Trophoblast cell (in vitro differentiated cells and primary cell): ENCODE data around the gene LDLRAD3.

ENCODE experiments used
- DNase-seq, 2 donors: peaks; one replicate each; pipeline ENCODE4 v3.0.0-alpha.2; 2016
- H2AFZ ChIP-seq: 2 replicates; pipeline ENCODE4 v1.6.1; 2013; ENCODE audit warnings: low read length, moderate library complexity, mild to moderate bottlenecking; ENCODE audit not compliant: insufficient read depth, poor library complexity
- H2AK5ac ChIP-seq: 2 replicates; pipeline ENCODE4 v1.6.1; 2013; ENCODE audit warnings: mild to moderate bottlenecking, low read length
- H2BK120ac ChIP-seq: 2 replicates; pipeline ENCODE4 v1.6.1; 2013; ENCODE audit warnings: low read length, mild to moderate bottlenecking, moderate library complexity; ENCODE audit not compliant: insufficient read depth, poor library complexity
- H2BK12ac ChIP-seq: 2 replicates; pipeline ENCODE4 v1.6.1; 2013; ENCODE audit warnings: mild to moderate bottlenecking, low read length, moderate library complexity
- H2BK5ac ChIP-seq: 2 replicates; pipeline ENCODE4 v1.6.1; 2013; ENCODE audit warnings: low read length, low read depth, moderate library complexity, mild to moderate bottlenecking; ENCODE audit not compliant: poor library complexity
- H3K14ac ChIP-seq: 2 replicates; pipeline ENCODE4 v1.6.1; 2013; ENCODE audit warnings: mild to moderate bottlenecking, low read length
- H3K18ac ChIP-seq: 2 replicates; pipeline ENCODE4 v1.6.1; 2013; ENCODE audit warnings: mild to moderate bottlenecking, low read length
- H3K23ac ChIP-seq: 2 replicates; pipeline ENCODE4 v1.6.1; 2013; ENCODE audit warnings: low read length
- H3K27ac ChIP-seq: 2 replicates; pipeline ENCODE4 v1.5.1; 2013; ENCODE audit warnings: low read depth, mild to moderate bottlenecking, inconsistent platforms, low read length, moderate library complexity
- H3K27me3 ChIP-seq: 2 replicates; pipeline ENCODE4 v1.6.1; 2013; ENCODE audit warnings: inconsistent platforms, mild to moderate bottlenecking, low read length, moderate library complexity; ENCODE audit not compliant: insufficient read depth
- H3K36me3 ChIP-seq, 2 experiments: 1 replicate in 1 of 2; 2 replicates in 1 of 2; pipeline ENCODE4 v1.6.1; 2013; ENCODE audit warnings: low read length in 2 of 2, mild to moderate bottlenecking in 2 of 2, moderate library complexity in 1 of 2; ENCODE audit not compliant: insufficient read depth in 2 of 2, control insufficient read depth in 1 of 2
- H3K4ac ChIP-seq: 2 replicates; pipeline ENCODE4 v1.6.1; 2013; ENCODE audit warnings: low read depth, mild to moderate bottlenecking, low read length, moderate library complexity
- H3K4me1 ChIP-seq, 2 experiments: 1 replicate in 1 of 2; 2 replicates in 1 of 2; pipeline ENCODE4 v1.6.1; 2013; ENCODE audit warnings: low read length in 2 of 2, mild to moderate bottlenecking in 2 of 2, moderate library complexity in 1 of 2; ENCODE audit not compliant: insufficient read depth in 2 of 2, control insufficient read depth in 1 of 2
- H3K4me2 ChIP-seq: 2 replicates; pipeline ENCODE4 v1.6.1; 2013; ENCODE audit warnings: inconsistent platforms, mild to moderate bottlenecking, low read length, moderate library complexity
- H3K4me3 ChIP-seq: 2 replicates; pipeline ENCODE4 v1.5.1; 2013; ENCODE audit warnings: mild to moderate bottlenecking, low read depth, low read length, inconsistent platforms
- H3K79me1 ChIP-seq: one replicate; pipeline ENCODE4 v1.6.1; 2013; ENCODE audit warnings: low read length
- H3K79me2 ChIP-seq: 2 replicates; pipeline ENCODE4 v1.6.1; 2013; ENCODE audit warnings: low read length, mild to moderate bottlenecking; ENCODE audit not compliant: control insufficient read depth, insufficient read depth, poor library complexity
- H3K9ac ChIP-seq: 2 replicates; pipeline ENCODE4 v1.6.1; 2013; ENCODE audit warnings: mild to moderate bottlenecking, low read length
- H3K9me3 ChIP-seq: 2 replicates; pipeline ENCODE4 v1.6.1; 2013; ENCODE audit warnings: low read depth, mild to moderate bottlenecking, control low read depth, inconsistent platforms, low read length; ENCODE audit not compliant: insufficient read depth
- H4K12ac ChIP-seq: 2 replicates; pipeline ENCODE4 v1.6.1; 2013; ENCODE audit warnings: low read depth, mild to moderate bottlenecking, low read length, moderate library complexity
- H4K8ac ChIP-seq: 2 replicates; pipeline ENCODE4 v1.6.1; 2013; ENCODE audit warnings: low read depth, mild to moderate bottlenecking, low read length, moderate library complexity
- H4K91ac ChIP-seq: one replicate; pipeline ENCODE4 v1.6.1; 2013; ENCODE audit warnings: low read depth, mild to moderate bottlenecking, low read length, moderate library complexity
- WGBS: extraction: QIAGEN DNeasy Blood & Tissue Kit; methylation state at CpG from one replicate; pipeline ENCODE4 v1.1.7; 2013; ENCODE audit warnings: missing lambda C conversion rate; ENCODE audit not compliant: insufficient read length, insufficient coverage; ENCODE audit errors: extremely low coverage; 5-methylcytosine and 5-hydroxymethylcytosine counted together

LDLRAD3 gene

DNA sequence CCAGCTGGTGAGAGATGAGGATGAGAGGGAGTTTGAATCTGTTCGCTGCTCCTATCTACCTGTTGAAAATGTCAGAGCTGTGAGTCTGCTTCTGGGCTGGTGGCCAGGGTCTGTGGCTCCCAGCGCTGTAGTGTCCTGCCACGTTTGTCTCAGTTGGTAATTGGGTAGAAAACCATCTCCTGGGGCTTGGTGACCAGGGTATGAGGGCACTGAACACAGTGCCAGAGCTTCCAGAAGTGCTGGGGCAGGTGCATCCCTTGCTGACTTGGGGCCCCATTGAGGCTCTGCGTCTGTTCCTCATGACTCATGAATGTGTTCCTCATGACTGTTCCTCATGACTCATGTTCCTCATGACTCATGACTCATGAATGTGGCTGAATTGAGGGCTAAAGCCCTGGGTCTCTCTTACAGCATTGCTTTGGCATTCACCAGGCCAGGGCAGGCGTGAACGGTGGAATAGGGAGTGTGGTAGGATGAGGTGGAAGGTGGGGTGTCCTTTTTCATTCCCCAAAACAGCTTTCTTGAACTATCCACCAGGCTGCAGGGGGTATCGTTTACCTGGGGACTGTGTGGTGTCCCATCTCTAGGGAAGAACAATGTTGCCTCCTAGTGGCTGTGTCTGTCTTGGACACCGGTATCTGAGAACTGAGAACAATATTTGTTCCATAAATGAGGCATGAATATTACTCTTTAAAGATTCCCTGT, 205.8 kb downstream of the LDLRAD3 start:
- H4K8ac ChIP-seq: peak overlapping the region; percentile 79
- H2BK12ac ChIP-seq: peak overlapping the region; percentile 83
- H3K27ac ChIP-seq: peak overlapping the region; percentile 79
- H3K4me1 ChIP-seq: peaks cover 11 to 32% of the 10 kb centered on the region in 2 experiments
- peaks cover 30% of the 10 kb centered on the region for H3K79me1 ChIP-seq
- H3K79me2 ChIP-seq: no peaks in the 10 kb centered on the region
- H3K4me2 ChIP-seq: peak overlapping the region; percentile 35
- H2AFZ ChIP-seq: no peak overlapping the region
- no peaks in the 10 kb centered on the region for H3K9me3 ChIP-seq
- no peak overlapping the region for H3K9ac ChIP-seq
- H3K4me3 ChIP-seq: no peak overlapping the region
- peak overlapping the region; percentile 63 for H2AK5ac ChIP-seq
- H4K91ac ChIP-seq: peak overlapping the region; percentile 91
- peak overlapping the region; percentile 65 for H3K4ac ChIP-seq
- H3K36me3 ChIP-seq: no peaks in the 10 kb centered on the region
- DNase-seq: peak; percentile 96 to 99
- H2BK5ac ChIP-seq: peak overlapping the region; percentile 73
- H3K27me3 ChIP-seq: no peaks in the 10 kb centered on the region
- H4K12ac ChIP-seq: no peak overlapping the region
- peak overlapping the region; percentile 44 for H3K18ac ChIP-seq
- peak overlapping the region; percentile 84 for H2BK120ac ChIP-seq
- H3K23ac ChIP-seq: no peak overlapping the region
- WGBS: no CpG with 5 or more reads among the region's 8 CpGs
- peak overlapping the region; percentile 86 for H3K14ac ChIP-seq

DNA sequence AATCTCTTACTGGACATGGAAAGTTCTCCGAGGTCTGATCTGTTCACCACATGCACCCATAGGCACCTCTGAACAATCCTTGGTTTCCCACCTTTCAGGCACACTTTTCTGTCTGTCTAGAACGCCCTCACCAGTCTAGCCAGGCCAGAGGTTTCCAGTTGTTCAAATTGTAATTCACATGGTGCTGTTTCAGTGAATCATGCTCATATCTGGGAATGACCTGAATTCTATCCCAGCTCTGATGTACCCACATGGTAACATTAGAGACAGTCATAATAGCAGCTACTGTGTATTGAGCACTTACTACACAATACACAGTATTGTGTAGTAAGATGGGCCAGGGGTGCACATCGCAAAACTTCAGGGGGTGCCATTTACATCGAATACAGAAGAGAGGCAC, 207.1 kb downstream of the LDLRAD3 start:
- Histone ChIP-seq H2AK5ac (peak overlapping the region; percentile 80), H4K8ac (peak overlapping the region; percentile 67), H2AFZ (peak overlapping the region; percentile 10), H3K9ac (no peak overlapping the region), H3K4me2 (no peak overlapping the region), H3K27ac (no peak overlapping the region), H3K4me3 (no peak overlapping the region), H3K79me1 (peaks cover 33% of the 10 kb centered on the region), H3K4me1 (peaks cover 15 to 37% of the 10 kb centered on the region in 2 experiments), H3K14ac (peak overlapping the region; percentile 74), H2BK5ac (peak overlapping the region; percentile 71), H3K79me2 (no peaks in the 10 kb centered on the region), H3K4ac (peak overlapping the region; percentile 4), H2BK120ac (peak overlapping the region; percentile 90), H3K9me3 (no peaks in the 10 kb centered on the region), H4K12ac (no peak overlapping the region), H4K91ac (peak overlapping the region; percentile 89), H2BK12ac (peak overlapping the region; percentile 96), H3K23ac (no peak overlapping the region), H3K18ac (peak overlapping the region; percentile 54), H3K36me3 (no peaks in the 10 kb centered on the region), H3K27me3 (no peaks in the 10 kb centered on the region)
- no CpG with 5 or more reads among the region's 4 CpGs for WGBS
- peak; percentile 59 to 76 for DNase-seq

DNA sequence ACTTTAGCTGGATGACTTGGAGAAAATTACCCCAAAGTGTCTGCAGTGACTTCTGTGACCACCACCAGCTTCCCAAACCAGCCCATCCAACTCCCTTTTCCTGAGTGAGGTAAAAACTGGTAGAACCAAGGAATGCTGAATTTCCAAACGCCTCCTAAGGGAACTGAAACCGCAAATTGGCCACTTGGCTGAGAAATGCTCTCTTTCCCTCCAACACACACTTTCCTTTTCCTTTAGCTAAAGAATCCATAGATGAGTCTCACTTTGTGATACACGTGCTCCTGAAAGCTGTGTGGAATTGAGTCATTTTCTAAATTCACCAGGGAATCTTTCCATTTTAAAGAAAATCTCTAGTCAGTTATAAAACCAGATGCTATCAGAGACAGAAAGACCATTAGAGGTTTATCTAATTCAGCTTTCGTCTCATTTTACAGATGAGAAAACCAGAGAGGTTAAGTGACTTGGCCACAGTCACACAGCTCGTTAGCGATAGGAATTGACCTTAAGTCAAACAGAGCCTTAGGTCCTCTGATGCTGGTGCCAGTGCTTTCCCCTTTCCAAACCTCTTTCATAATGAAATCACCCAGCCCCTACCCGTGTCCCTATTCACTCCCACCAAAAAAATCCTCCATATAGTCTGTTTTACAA, 208.2 kb downstream of the LDLRAD3 start:
- H4K12ac ChIP-seq: no peak overlapping the region
- H3K4me2 ChIP-seq: no peak overlapping the region
- H2AK5ac ChIP-seq: peak overlapping the region; percentile 63
- no peaks in the 10 kb centered on the region for H3K27me3 ChIP-seq
- H3K18ac ChIP-seq: no peak overlapping the region
- peaks cover 15 to 37% of the 10 kb centered on the region in 2 experiments for H3K4me1 ChIP-seq
- peak overlapping the region; percentile 41 for H2BK5ac ChIP-seq
- WGBS: 100% methylated on average over 1 of the region's 7 CpGs
- H2BK120ac ChIP-seq: no peak overlapping the region
- H3K9ac ChIP-seq: no peak overlapping the region
- no peak overlapping the region for H3K4ac ChIP-seq
- H3K4me3 ChIP-seq: no peak overlapping the region
- peaks cover 31% of the 10 kb centered on the region for H3K79me1 ChIP-seq
- no peak overlapping the region for H3K27ac ChIP-seq
- H3K79me2 ChIP-seq: no peaks in the 10 kb centered on the region
- H3K23ac ChIP-seq: no peak overlapping the region
- no peak overlapping the region for H4K91ac ChIP-seq
- H2AFZ ChIP-seq: no peak overlapping the region
- H3K9me3 ChIP-seq: no peaks in the 10 kb centered on the region
- DNase-seq: peak in 1 of 2 donors; percentile 6
- peak overlapping the region; percentile 39 for H4K8ac ChIP-seq
- H3K36me3 ChIP-seq: no peaks in the 10 kb centered on the region
- no peak overlapping the region for H2BK12ac ChIP-seq
- peak overlapping the region; percentile 27 for H3K14ac ChIP-seq

DNA sequence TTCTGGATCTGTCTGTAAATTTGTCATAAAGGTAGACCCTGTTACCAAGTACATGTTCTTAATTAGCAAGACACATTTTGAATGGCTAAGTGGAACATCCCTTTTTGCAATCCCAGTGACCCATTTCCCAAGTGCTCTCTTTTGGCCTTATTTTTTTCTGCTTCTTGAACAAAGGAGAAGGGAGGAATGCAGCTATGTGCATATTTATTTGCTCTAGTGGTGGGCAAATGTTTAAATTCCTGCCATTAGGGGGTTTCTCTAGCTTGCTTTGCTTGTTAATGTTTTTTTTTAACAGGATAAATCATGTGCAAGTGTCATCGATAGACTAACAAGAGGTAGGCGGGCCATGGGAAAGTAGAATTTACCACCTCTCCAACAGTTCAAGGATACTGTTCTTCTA, 209.7 kb downstream of the LDLRAD3 start:
- no peak overlapping the region for H3K9ac ChIP-seq
- H3K4ac ChIP-seq: no peak overlapping the region
- WGBS: no CpG with 5 or more reads among the region's 2 CpGs
- H2BK5ac ChIP-seq: no peak overlapping the region
- H3K18ac ChIP-seq: no peak overlapping the region
- no peak overlapping the region for H3K4me2 ChIP-seq
- no peaks in the 10 kb centered on the region for H3K9me3 ChIP-seq
- no peaks in the 10 kb centered on the region for H3K36me3 ChIP-seq
- no peak overlapping the region for H2BK120ac ChIP-seq
- peak overlapping the region; percentile 20 for H4K91ac ChIP-seq
- peaks cover 26% of the 10 kb centered on the region for H3K79me1 ChIP-seq
- H2AK5ac ChIP-seq: no peak overlapping the region
- no peak overlapping the region for H3K27ac ChIP-seq
- H4K8ac ChIP-seq: no peak overlapping the region
- no peak overlapping the region for H2AFZ ChIP-seq
- H2BK12ac ChIP-seq: no peak overlapping the region
- no peak overlapping the region for H3K14ac ChIP-seq
- H3K27me3 ChIP-seq: no peaks in the 10 kb centered on the region
- peaks cover 15 to 37% of the 10 kb centered on the region in 2 experiments for H3K4me1 ChIP-seq
- H3K79me2 ChIP-seq: no peaks in the 10 kb centered on the region
- no peak overlapping the region for H4K12ac ChIP-seq
- H3K23ac ChIP-seq: no peak overlapping the region
- no peak overlapping the region for H3K4me3 ChIP-seq
- no peak for DNase-seq
